Choroid plexus epithelial cell (primary cell): ENCODE results near the gene GULP1.
A peak's percentile ranks its signal among the peaks of the same experiment; 100 is the strongest.

Source experiments
- DNase-seq: peaks from one replicate; pipeline ENCODE4 v3.0.0-alpha.2; 2010; ENCODE audit warnings: low read depth
- H3K4me3 ChIP-seq: 2 replicates; pipeline ENCODE4 v1.5.1; 2011; ENCODE audit warnings: low read depth, mild to moderate bottlenecking, control low read depth, low read length, moderate library complexity
- CTCF ChIP-seq: conservative IDR thresholded peaks from 2 replicates; pipeline ENCODE4 v1.5.1; 2011; ENCODE audit warnings: low read depth, mild to moderate bottlenecking, control low read depth, inconsistent platforms, low read length, moderate library complexity

Gene GULP1

GRCh38 chr2:188623995-188624643, 332.4 kb downstream of the GULP1 start:
- H3K4me3 ChIP-seq: no peak overlapping the region
- DNase-seq: peak; percentile 91
- no peak for TF ChIP-seq CTCF

GRCh38 chr2:188627471-188627870, 335.8 kb downstream of the GULP1 start:
- TF ChIP-seq CTCF: no peak
- H3K4me3 ChIP-seq: no peak overlapping the region
- DNase-seq: no peak

- H3K4me3 ChIP-seq: no peak overlapping the region
- TF ChIP-seq CTCF: no peak
- peak; percentile 60 for DNase-seq
Observed at GRCh38 chr2:188628989-188629752, 337.5 kb downstream of the GULP1 start.

- TF ChIP-seq CTCF: no peak
- no peak overlapping the region for H3K4me3 ChIP-seq
- DNase-seq: peak; percentile 96
Observed at GRCh38 chr2:188629753-188630527, 338.3 kb downstream of the GULP1 start.

- DNase-seq: peak; percentile 34
- TF ChIP-seq CTCF: no peak
- H3K4me3 ChIP-seq: no peak overlapping the region
Observed at GRCh38 chr2:188631037-188631809, 339.5 kb downstream of the GULP1 start.

GRCh38 chr2:188634656-188635055, 343.0 kb downstream of the GULP1 start:
- no peak for DNase-seq
- no peak for TF ChIP-seq CTCF
- no peak overlapping the region for H3K4me3 ChIP-seq
